WTC11 (cell line): ENCODE data around the gene SPEN. TPM values are rescaled to one million over a fixed set of nuclear protein-coding genes. Genes with fewer than 3 reads are reported as not detected.

Experiments used
- ATAC-seq: fragments of 200-7000 bp; cut with Tn5 transposase; 2 replicates; pipeline ENCODE4 v1.10.0; 2021; ENCODE audit warnings: mild to moderate bottlenecking, moderate library complexity
- CTCF ChIA-PET: fragments of 300-600 bp; sonication (Branson Sonifier 250); formaldehyde crosslinking; loops from one replicate; lab custom pipeline; 2021; ENCODE audit warnings: antibody characterized with exemption; lab: Charles Lee
- POLR2A ChIA-PET: fragments of 350-600 bp; sonication (Branson Sonifier 250); formaldehyde crosslinking; loops from one replicate; lab custom pipeline; 2021; ENCODE audit warnings: antibody characterized with exemption; lab: Charles Lee
- DNase-seq: peaks from one replicate; pipeline ENCODE4 v3.0.0; 2021; ENCODE audit warnings: low spot score
- H3K27ac Mint-ChIP-seq: 2 replicates; pipeline ENCODE4 v1.8.0; 2021; ENCODE audit warnings: mixed read lengths
- H3K27me3 Mint-ChIP-seq: 2 replicates; pipeline ENCODE4 v1.8.0; 2021; ENCODE audit warnings: low read depth, mild to moderate bottlenecking, moderate library complexity, mixed read lengths
- H3K36me3 Mint-ChIP-seq: 2 replicates; pipeline ENCODE4 v1.8.0; 2021; ENCODE audit warnings: mixed read lengths
- H3K4me1 Mint-ChIP-seq: 2 replicates; pipeline ENCODE4 v1.8.0; 2022; ENCODE audit warnings: mixed read lengths
- H3K4me3 Mint-ChIP-seq: 2 replicates; pipeline ENCODE4 v1.8.0; 2021; ENCODE audit warnings: mild to moderate bottlenecking, moderate library complexity, mixed read lengths
- H3K9me3 Mint-ChIP-seq: 2 replicates; pipeline ENCODE4 v1.8.0; 2021; ENCODE audit warnings: mixed read lengths
- ATF1 ChIP-seq: sonication (generic); formaldehyde crosslinking; IDR thresholded peaks from 2 replicates; pipeline ENCODE4 v1.8.1; 2023; ENCODE audit warnings: mild to moderate bottlenecking, moderate library complexity, missing genetic modification reagents
- CBFB ChIP-seq: sonication (generic); formaldehyde crosslinking; IDR thresholded peaks from 2 replicates; pipeline ENCODE4 v1.8.1; 2022; ENCODE audit warnings: mild to moderate bottlenecking, low read depth, missing genetic modification reagents
- FOXJ3 ChIP-seq: sonication (generic); formaldehyde crosslinking; IDR thresholded peaks from 2 replicates; pipeline ENCODE4 v1.9.0; 2021; ENCODE audit warnings: missing genetic modification reagents, mild to moderate bottlenecking, borderline replicate concordance
- NFE2L1 ChIP-seq: sonication (generic); formaldehyde crosslinking; IDR thresholded peaks from 2 replicates; pipeline ENCODE4 v1.8.1; 2023; ENCODE audit warnings: missing genetic modification reagents
- RORB ChIP-seq: fragments of 250-450 bp; sonication (Bioruptor Pico); IDR thresholded peaks from 2 replicates; pipeline ENCODE4 v1.9.0; 2021; ENCODE audit warnings: mild to moderate bottlenecking
- TCF7 ChIP-seq: sonication (generic); formaldehyde crosslinking; IDR thresholded peaks from 2 replicates; pipeline ENCODE4 v1.8.0; 2022; ENCODE audit warnings: mild to moderate bottlenecking, low read depth, missing genetic modification reagents, moderate library complexity
- TEAD1 ChIP-seq: sonication (generic); formaldehyde crosslinking; IDR thresholded peaks from 2 replicates; pipeline ENCODE4 v1.8.0; 2022; ENCODE audit warnings: mild to moderate bottlenecking, missing genetic modification reagents
- ZBTB21 ChIP-seq: sonication (generic); formaldehyde crosslinking; IDR thresholded peaks from 2 replicates; pipeline ENCODE4 v1.8.1; 2023; ENCODE audit warnings: mild to moderate bottlenecking, missing genetic modification reagents, borderline replicate concordance
- ZNF232 ChIP-seq: sonication (generic); formaldehyde crosslinking; IDR thresholded peaks from 2 replicates; pipeline ENCODE4 v1.8.0; 2022; ENCODE audit warnings: mild to moderate bottlenecking, missing genetic modification reagents
- ZNF396 ChIP-seq: fragments of 250-450 bp; sonication (Bioruptor Pico); IDR thresholded peaks from 2 replicates; pipeline ENCODE4 v1.8.0; 2021; ENCODE audit warnings: mild to moderate bottlenecking, moderate library complexity, borderline replicate concordance
- total RNA-seq: library from RNA; stranded (reverse); gene quantifications from 3 replicates; pipeline ENCODE4 v1.2.3, GENCODE V29; 2021
- TF ChIP-seq, protein P1 (sequence below): sonication (generic); formaldehyde crosslinking; IDR thresholded peaks from 2 replicates; pipeline ENCODE4 v1.8.0; 2022; ENCODE audit warnings: missing genetic modification reagents
- TF ChIP-seq, protein P2 (sequence below): fragments of 250-450 bp; sonication (Bioruptor Pico); IDR thresholded peaks from 2 replicates; pipeline ENCODE4 v1.8.0; 2021; ENCODE audit warnings: mild to moderate bottlenecking
- TF ChIP-seq, protein P3 (sequence below): fragments of 250-450 bp; sonication (Bioruptor Pico); IDR thresholded peaks from 2 replicates; pipeline ENCODE4 v1.9.0; 2021; ENCODE audit warnings: moderate library complexity, mild to moderate bottlenecking, inconsistent platforms, borderline replicate concordance
- TF ChIP-seq, protein P4 (sequence below): sonication (generic); formaldehyde crosslinking; IDR thresholded peaks from 2 replicates; pipeline ENCODE4 v1.8.1; 2022; ENCODE audit warnings: mild to moderate bottlenecking, moderate library complexity, missing genetic modification reagents
- TF ChIP-seq, protein P5 (sequence below): fragments of 250-450 bp; sonication (Bioruptor Pico); IDR thresholded peaks from 2 replicates; pipeline ENCODE4 v2.1.2; 2022; ENCODE audit warnings: mild to moderate bottlenecking, moderate library complexity
- TF ChIP-seq, protein P6 (sequence below): sonication (generic); formaldehyde crosslinking; IDR thresholded peaks from 2 replicates; pipeline ENCODE4 v1.8.0; 2023; ENCODE audit warnings: missing genetic modification reagents, mild to moderate bottlenecking, borderline replicate concordance
- TF ChIP-seq, protein P7 (sequence below): sonication (generic); formaldehyde crosslinking; IDR thresholded peaks from 2 replicates; pipeline ENCODE4 v1.8.0; 2022; ENCODE audit warnings: mild to moderate bottlenecking, missing genetic modification reagents
- TF ChIP-seq, protein P8 (sequence below): sonication (generic); formaldehyde crosslinking; IDR thresholded peaks from 2 replicates; pipeline ENCODE4 v1.8.0; 2022; ENCODE audit warnings: mild to moderate bottlenecking, missing genetic modification reagents

The SPEN gene
- total RNA-seq, 1 experiment from 2014 or later: 48.8 TPM

DNA sequence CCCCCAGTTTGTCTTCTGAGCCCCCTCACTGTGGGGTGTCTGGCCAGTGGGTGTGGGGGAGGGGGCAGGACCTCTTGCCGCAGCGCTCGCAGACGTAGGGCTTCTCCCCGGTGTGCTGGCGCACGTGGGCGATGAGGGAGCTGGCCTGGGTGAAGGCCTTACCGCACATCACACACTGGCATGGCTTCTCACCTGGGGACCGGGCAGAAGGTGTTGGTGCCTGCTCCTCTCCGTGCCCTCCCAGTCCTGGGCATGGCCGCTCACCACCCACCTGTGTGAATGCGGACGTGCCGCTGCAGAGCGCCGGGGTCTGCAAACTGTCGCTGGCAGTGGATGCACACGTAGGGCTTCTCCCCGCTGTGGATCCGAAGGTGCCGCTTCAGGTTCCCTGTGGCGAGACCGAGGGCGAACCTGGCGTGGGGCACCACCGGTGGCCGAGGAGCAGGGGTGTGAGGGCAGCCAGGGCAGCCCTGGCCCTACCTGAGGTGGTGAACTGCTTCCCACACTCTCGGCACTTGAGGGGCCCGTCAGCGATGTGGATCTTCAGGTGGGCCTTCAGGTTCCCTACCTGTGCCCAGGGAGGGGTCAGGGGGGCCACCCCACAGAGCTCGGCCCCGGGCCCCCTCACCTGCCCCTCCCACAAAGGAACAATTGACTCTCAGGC is 96.0 kb downstream of the SPEN start:
- CTCF ChIA-PET: interaction anchor here (0.7 to 1.8 kb wide), 4 partner anchors 10 to 152 kb away, joined by 3 to 6 read pairs (median 4); no protein-coding TSS in a partner anchor
- no peak overlapping the region for H3K4me3 Mint-ChIP-seq
- H3K27ac Mint-ChIP-seq: no peak overlapping the region

More for the DNA sequence above, 96.0 kb downstream of the SPEN start:
- H3K4me1 Mint-ChIP-seq: peaks cover 4% of the 10 kb centered on the region
- TF ChIP-seq, protein P1, sequence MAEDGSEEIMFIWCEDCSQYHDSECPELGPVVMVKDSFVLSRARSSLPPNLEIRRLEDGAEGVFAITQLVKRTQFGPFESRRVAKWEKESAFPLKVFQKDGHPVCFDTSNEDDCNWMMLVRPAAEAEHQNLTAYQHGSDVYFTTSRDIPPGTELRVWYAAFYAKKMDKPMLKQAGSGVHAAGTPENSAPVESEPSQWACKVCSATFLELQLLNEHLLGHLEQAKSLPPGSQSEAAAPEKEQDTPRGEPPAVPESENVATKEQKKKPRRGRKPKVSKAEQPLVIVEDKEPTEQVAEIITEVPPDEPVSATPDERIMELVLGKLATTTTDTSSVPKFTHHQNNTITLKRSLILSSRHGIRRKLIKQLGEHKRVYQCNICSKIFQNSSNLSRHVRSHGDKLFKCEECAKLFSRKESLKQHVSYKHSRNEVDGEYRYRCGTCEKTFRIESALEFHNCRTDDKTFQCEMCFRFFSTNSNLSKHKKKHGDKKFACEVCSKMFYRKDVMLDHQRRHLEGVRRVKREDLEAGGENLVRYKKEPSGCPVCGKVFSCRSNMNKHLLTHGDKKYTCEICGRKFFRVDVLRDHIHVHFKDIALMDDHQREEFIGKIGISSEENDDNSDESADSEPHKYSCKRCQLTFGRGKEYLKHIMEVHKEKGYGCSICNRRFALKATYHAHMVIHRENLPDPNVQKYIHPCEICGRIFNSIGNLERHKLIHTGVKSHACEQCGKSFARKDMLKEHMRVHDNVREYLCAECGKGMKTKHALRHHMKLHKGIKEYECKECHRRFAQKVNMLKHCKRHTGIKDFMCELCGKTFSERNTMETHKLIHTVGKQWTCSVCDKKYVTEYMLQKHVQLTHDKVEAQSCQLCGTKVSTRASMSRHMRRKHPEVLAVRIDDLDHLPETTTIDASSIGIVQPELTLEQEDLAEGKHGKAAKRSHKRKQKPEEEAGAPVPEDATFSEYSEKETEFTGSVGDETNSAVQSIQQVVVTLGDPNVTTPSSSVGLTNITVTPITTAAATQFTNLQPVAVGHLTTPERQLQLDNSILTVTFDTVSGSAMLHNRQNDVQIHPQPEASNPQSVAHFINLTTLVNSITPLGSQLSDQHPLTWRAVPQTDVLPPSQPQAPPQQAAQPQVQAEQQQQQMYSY (CRISPR knock-in tag): no peak
- TF ChIP-seq, protein P2, sequence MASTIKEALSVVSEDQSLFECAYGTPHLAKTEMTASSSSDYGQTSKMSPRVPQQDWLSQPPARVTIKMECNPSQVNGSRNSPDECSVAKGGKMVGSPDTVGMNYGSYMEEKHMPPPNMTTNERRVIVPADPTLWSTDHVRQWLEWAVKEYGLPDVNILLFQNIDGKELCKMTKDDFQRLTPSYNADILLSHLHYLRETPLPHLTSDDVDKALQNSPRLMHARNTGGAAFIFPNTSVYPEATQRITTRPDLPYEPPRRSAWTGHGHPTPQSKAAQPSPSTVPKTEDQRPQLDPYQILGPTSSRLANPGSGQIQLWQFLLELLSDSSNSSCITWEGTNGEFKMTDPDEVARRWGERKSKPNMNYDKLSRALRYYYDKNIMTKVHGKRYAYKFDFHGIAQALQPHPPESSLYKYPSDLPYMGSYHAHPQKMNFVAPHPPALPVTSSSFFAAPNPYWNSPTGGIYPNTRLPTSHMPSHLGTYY (CRISPR knock-in tag): no peak
- TF ChIP-seq, protein P3, sequence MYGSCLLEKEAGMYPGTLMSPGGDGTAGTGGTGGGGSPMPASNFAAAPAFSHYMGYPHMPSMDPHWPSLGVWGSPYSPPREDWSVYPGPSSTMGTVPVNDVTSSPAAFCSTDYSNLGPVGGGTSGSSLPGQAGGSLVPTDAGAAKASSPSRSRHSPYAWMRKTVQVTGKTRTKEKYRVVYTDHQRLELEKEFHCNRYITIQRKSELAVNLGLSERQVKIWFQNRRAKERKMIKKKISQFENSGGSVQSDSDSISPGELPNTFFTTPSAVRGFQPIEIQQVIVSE: no peak
- no peak for TF ChIP-seq TCF7 (CRISPR knock-in tag)
- no peak for TF ChIP-seq TEAD1 (CRISPR knock-in tag)
- no peak for TF ChIP-seq ZNF396 (CRISPR knock-in tag)
- TF ChIP-seq, protein P4, sequence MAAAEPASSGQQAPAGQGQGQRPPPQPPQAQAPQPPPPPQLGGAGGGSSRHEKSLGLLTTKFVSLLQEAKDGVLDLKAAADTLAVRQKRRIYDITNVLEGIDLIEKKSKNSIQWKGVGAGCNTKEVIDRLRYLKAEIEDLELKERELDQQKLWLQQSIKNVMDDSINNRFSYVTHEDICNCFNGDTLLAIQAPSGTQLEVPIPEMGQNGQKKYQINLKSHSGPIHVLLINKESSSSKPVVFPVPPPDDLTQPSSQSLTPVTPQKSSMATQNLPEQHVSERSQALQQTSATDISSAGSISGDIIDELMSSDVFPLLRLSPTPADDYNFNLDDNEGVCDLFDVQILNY: no peak
- no peak for TF ChIP-seq CBFB (CRISPR knock-in tag)
- TF ChIP-seq NFE2L1: no peak
- TF ChIP-seq, protein P5, sequence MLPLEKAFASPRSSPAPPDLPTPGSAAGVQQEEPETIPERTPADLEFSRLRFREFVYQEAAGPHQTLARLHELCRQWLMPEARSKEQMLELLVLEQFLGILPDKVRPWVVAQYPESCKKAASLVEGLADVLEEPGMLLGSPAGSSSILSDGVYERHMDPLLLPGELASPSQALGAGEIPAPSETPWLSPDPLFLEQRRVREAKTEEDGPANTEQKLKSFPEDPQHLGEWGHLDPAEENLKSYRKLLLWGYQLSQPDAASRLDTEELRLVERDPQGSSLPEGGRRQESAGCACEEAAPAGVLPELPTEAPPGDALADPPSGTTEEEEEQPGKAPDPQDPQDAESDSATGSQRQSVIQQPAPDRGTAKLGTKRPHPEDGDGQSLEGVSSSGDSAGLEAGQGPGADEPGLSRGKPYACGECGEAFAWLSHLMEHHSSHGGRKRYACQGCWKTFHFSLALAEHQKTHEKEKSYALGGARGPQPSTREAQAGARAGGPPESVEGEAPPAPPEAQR (CRISPR knock-in tag): no peak
- TF ChIP-seq, protein P6, sequence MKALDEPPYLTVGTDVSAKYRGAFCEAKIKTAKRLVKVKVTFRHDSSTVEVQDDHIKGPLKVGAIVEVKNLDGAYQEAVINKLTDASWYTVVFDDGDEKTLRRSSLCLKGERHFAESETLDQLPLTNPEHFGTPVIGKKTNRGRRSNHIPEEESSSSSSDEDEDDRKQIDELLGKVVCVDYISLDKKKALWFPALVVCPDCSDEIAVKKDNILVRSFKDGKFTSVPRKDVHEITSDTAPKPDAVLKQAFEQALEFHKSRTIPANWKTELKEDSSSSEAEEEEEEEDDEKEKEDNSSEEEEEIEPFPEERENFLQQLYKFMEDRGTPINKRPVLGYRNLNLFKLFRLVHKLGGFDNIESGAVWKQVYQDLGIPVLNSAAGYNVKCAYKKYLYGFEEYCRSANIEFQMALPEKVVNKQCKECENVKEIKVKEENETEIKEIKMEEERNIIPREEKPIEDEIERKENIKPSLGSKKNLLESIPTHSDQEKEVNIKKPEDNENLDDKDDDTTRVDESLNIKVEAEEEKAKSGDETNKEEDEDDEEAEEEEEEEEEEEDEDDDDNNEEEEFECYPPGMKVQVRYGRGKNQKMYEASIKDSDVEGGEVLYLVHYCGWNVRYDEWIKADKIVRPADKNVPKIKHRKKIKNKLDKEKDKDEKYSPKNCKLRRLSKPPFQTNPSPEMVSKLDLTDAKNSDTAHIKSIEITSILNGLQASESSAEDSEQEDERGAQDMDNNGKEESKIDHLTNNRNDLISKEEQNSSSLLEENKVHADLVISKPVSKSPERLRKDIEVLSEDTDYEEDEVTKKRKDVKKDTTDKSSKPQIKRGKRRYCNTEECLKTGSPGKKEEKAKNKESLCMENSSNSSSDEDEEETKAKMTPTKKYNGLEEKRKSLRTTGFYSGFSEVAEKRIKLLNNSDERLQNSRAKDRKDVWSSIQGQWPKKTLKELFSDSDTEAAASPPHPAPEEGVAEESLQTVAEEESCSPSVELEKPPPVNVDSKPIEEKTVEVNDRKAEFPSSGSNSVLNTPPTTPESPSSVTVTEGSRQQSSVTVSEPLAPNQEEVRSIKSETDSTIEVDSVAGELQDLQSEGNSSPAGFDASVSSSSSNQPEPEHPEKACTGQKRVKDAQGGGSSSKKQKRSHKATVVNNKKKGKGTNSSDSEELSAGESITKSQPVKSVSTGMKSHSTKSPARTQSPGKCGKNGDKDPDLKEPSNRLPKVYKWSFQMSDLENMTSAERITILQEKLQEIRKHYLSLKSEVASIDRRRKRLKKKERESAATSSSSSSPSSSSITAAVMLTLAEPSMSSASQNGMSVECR (CRISPR knock-in tag): no peak
- TF ChIP-seq ATF1 (CRISPR knock-in tag): no peak
- TF ChIP-seq ZBTB21 (CRISPR knock-in tag): no peak
- no peak for TF ChIP-seq RORB (CRISPR knock-in tag)
- no peak for TF ChIP-seq ZNF232 (CRISPR knock-in tag)
- no peak for TF ChIP-seq FOXJ3 (CRISPR knock-in tag)
- TF ChIP-seq, protein P7, sequence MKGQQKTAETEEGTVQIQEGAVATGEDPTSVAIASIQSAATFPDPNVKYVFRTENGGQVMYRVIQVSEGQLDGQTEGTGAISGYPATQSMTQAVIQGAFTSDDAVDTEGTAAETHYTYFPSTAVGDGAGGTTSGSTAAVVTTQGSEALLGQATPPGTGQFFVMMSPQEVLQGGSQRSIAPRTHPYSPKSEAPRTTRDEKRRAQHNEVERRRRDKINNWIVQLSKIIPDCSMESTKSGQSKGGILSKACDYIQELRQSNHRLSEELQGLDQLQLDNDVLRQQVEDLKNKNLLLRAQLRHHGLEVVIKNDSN (CRISPR knock-in tag): no peak
- TF ChIP-seq, protein P8, sequence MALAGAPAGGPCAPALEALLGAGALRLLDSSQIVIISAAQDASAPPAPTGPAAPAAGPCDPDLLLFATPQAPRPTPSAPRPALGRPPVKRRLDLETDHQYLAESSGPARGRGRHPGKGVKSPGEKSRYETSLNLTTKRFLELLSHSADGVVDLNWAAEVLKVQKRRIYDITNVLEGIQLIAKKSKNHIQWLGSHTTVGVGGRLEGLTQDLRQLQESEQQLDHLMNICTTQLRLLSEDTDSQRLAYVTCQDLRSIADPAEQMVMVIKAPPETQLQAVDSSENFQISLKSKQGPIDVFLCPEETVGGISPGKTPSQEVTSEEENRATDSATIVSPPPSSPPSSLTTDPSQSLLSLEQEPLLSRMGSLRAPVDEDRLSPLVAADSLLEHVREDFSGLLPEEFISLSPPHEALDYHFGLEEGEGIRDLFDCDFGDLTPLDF (CRISPR knock-in tag): no peak
- no peak for ATAC-seq
- no peaks in the 10 kb centered on the region for H3K27me3 Mint-ChIP-seq
- no peaks in the 10 kb centered on the region for H3K9me3 Mint-ChIP-seq
- DNase-seq: no peak
- POLR2A ChIA-PET: no interaction called here
- H3K36me3 Mint-ChIP-seq: peaks cover 22% of the 10 kb centered on the region
